K562 (cell line): ENCODE data around the gene PRR16. TPM values are rescaled to one million over a fixed set of nuclear protein-coding genes. Genes with fewer than 3 reads are reported as not detected.

Experiments used
- ATAC-seq: fragments of 200-7000 bp; cut with Tn5 transposase; 3 replicates; pipeline ENCODE4 v1.9.1; 2020; ENCODE audit warnings: moderate library complexity
- BruUV-seq: library from RNA; stranded (reverse); fragments of 400-500 nt; replicated peaks from 2 replicates; lab custom pipeline; 2021; lab: Mats Ljungman, UMichigan
- CTCF ChIA-PET: fragments of 300-600 bp; formaldehyde crosslinking; extraction: SDS; loops from one replicate; lab custom pipeline; 2021; ENCODE audit warnings: low intra/inter-chr PET ratio; lab: Yijun Ruan, JAX
- POLR2A ChIA-PET: fragments of 300-600, 350-650 bp; sonication (Branson Sonifier 250); formaldehyde crosslinking; extraction: SDS; loops from one replicate; lab custom pipeline; 2021; ENCODE audit warnings: antibody characterized with exemption, inconsistent platforms; lab: Yijun Ruan, JAX
- DNase-seq, 4 experiments: peaks; one replicate each; pipeline versions ENCODE4 v3.0.0 to v3.0.0-alpha.2; 2011 to 2018; ENCODE audit warnings: low spot score in 3 of 4, mixed read lengths in 3 of 4; ENCODE audit errors: extremely low read depth in 1 of 4
- FAIRE-seq: peaks from 2 replicates; lab custom pipeline; 2011; peaks lifted over from hg19 to GRCh38; lab: Jason Lieb, UNC
- H2AFZ ChIP-seq: 2 replicates; pipeline ENCODE4 v1.6.0; 2011; ENCODE audit warnings: low read depth, low read length, control low read depth, inconsistent platforms
- H3K27ac ChIP-seq: fragments of 200-600 bp; 3 replicates; pipeline ENCODE4 v1.8.0; 2011; ENCODE audit warnings: low read depth, mild to moderate bottlenecking, control low read depth, inconsistent platforms, low read length, moderate library complexity, mixed read lengths; ENCODE audit errors: extremely low read depth
- H3K27me3 ChIP-seq, 2 experiments: fragments of 300-600 bp in 1 of 2; 2 replicates in 1 of 2; 3 replicates in 1 of 2; pipeline versions ENCODE4 v1.6.0 to v1.8.0; 2011; ENCODE audit warnings: inconsistent platforms in 2 of 2, low read length in 2 of 2, mild to moderate bottlenecking in 1 of 2, mixed read lengths in 1 of 2, moderate library complexity in 1 of 2; ENCODE audit not compliant: control insufficient read depth in 2 of 2, insufficient read depth in 2 of 2
- H3K36me3 ChIP-seq: fragments of 300-600 bp; 3 replicates; pipeline ENCODE4 v1.8.0; 2011; ENCODE audit warnings: mild to moderate bottlenecking, low read length, inconsistent platforms; ENCODE audit not compliant: control insufficient read depth, insufficient read depth
- H3K4me1 ChIP-seq, 2 experiments: fragments of 200-600 bp in 1 of 2; replicated peaks in 1 of 2; 2 replicates in 1 of 2; 3 replicates in 1 of 2; pipeline versions ENCODE4 v1.5.1 to v1.8.0; 2011; ENCODE audit warnings: inconsistent platforms in 2 of 2, low read length in 2 of 2, mild to moderate bottlenecking in 1 of 2, mixed read lengths in 1 of 2, moderate library complexity in 1 of 2; ENCODE audit not compliant: control insufficient read depth in 2 of 2, insufficient read depth in 2 of 2
- H3K4me2 ChIP-seq: 2 replicates; pipeline ENCODE4 v1.6.1; 2011; ENCODE audit warnings: low read length, control low read depth, inconsistent platforms, mixed read lengths; ENCODE audit not compliant: insufficient read depth
- H3K4me3 ChIP-seq: fragments of 200-600 bp; sonication (generic), shearing (Covaris generic); 2 replicates; pipeline ENCODE4 v1.5.1; 2016; ENCODE audit warnings: control low read depth, inconsistent platforms
- H3K79me2 ChIP-seq: fragments of 200-600 bp; 3 replicates; pipeline ENCODE4 v1.8.0; 2011; ENCODE audit warnings: low read length, inconsistent platforms; ENCODE audit not compliant: control insufficient read depth, insufficient read depth
- H3K9ac ChIP-seq, 2 experiments: 2 replicates each; pipeline versions ENCODE4 v1.6.0 to v1.6.1; 2011; ENCODE audit warnings: low read depth in 2 of 2, low read length in 2 of 2, control low read depth in 1 of 2, inconsistent platforms in 1 of 2, mild to moderate bottlenecking in 1 of 2, mixed read lengths in 1 of 2; ENCODE audit not compliant: insufficient read depth in 1 of 2
- H3K9me1 ChIP-seq: one replicate; pipeline ENCODE4 v1.6.0; 2011; ENCODE audit warnings: inconsistent platforms, mild to moderate bottlenecking, low read length, moderate library complexity; ENCODE audit not compliant: control insufficient read depth, insufficient read depth
- H3K9me3 ChIP-seq: replicated peaks from 2 replicates; pipeline ENCODE4 v1.5.1; 2011; ENCODE audit warnings: low read depth, low read length, inconsistent platforms; ENCODE audit not compliant: control insufficient read depth, insufficient read depth
- H4K20me1 ChIP-seq: replicated peaks from 2 replicates; pipeline ENCODE4 v1.6.1; 2011; ENCODE audit warnings: low read length, inconsistent platforms, mixed read lengths; ENCODE audit not compliant: control insufficient read depth, insufficient read depth
- ATF3 ChIP-seq, 2 experiments: fragments of 450-650 bp in 1 of 2; sonication (generic) in 1 of 2; formaldehyde crosslinking in 1 of 2; IDR thresholded peaks in 1 of 2; conservative IDR thresholded peaks in 1 of 2; 2 replicates each; pipeline versions ENCODE4 v1.6.1 to v1.8.1; 2016 to 2023; ENCODE audit warnings: mild to moderate bottlenecking in 2 of 2, moderate library complexity in 2 of 2, inconsistent platforms in 1 of 2, missing genetic modification reagents in 1 of 2
- FOXK1 ChIP-seq: sonication (generic); formaldehyde crosslinking; IDR thresholded peaks from 2 replicates; pipeline ENCODE4 v1.8.0; 2022; ENCODE audit warnings: missing genetic modification reagents, mild to moderate bottlenecking, borderline replicate concordance
- HEY1 ChIP-seq: fragments of 250-450 bp; sonication (Bioruptor Pico); IDR thresholded peaks from 2 replicates; pipeline ENCODE4 v1.5.0; 2020; ENCODE audit warnings: mild to moderate bottlenecking, moderate library complexity, borderline replicate concordance
- MCM5 ChIP-seq: fragments of 450-650 bp; IDR thresholded peaks from 2 replicates; pipeline ENCODE4 v1.6.1; 2016; ENCODE audit warnings: low read depth
- NR4A1 ChIP-seq, 2 experiments: fragments of 250-450 bp in 1 of 2; fragments of 450-650 bp in 1 of 2; sonication (Bioruptor Pico) in 1 of 2; IDR thresholded peaks; 2 replicates each; pipeline versions ENCODE4 v1.4.0 to v1.6.1; 2016 to 2020; ENCODE audit warnings: mild to moderate bottlenecking in 2 of 2, missing compliant biosample characterization in 1 of 2, missing genetic modification characterization in 1 of 2, moderate library complexity in 1 of 2
- POLR2H ChIP-seq: IDR thresholded peaks from 2 replicates; pipeline ENCODE4 v1.6.1; 2016; ENCODE audit warnings: missing genetic modification characterization, low read depth, mild to moderate bottlenecking, control low read depth, missing compliant biosample characterization, moderate library complexity
- RBFOX2 ChIP-seq: fragments of 200-400 bp; formaldehyde crosslinking; IDR thresholded peaks from 2 replicates; pipeline ENCODE4 v1.6.1; 2017; ENCODE audit warnings: low read depth, mild to moderate bottlenecking, low read length, moderate library complexity
- ZNF224 ChIP-seq: sonication (generic); formaldehyde crosslinking; IDR thresholded peaks from 2 replicates; pipeline ENCODE4 v1.8.0; 2022; ENCODE audit warnings: mild to moderate bottlenecking, missing genetic modification reagents
- ZSCAN32 ChIP-seq: fragments of 450-650 bp; formaldehyde crosslinking; IDR thresholded peaks from 2 replicates; pipeline ENCODE4 v1.4.0; 2020; ENCODE audit warnings: mild to moderate bottlenecking, moderate library complexity
- WGBS: fragments of 100-300 bp; shearing (Covaris generic); methylation state at CpG from one replicate; pipeline ENCODE4 v1.1.6; 2016; ENCODE audit warnings: low coverage, mixed read lengths; ENCODE audit not compliant: insufficient coverage; ENCODE audit errors: missing lambda C conversion rate; 5-methylcytosine and 5-hydroxymethylcytosine counted together
- in situ Hi-C: fragments of 300-500 bp; cut with MboI; formaldehyde crosslinking; loops from 4 replicates; pipeline ENCODE4 v1.15.0; 2018; ENCODE audit warnings: inconsistent platforms, mixed read lengths
- intact Hi-C: fragments of 100-400 bp; cut with micrococcal nuclease; formaldehyde crosslinking; loops from 2 replicates; pipeline ENCODE4 v1.14.2; 2022
- polyA plus RNA-seq, 8 experiments: library from polyadenylated mRNA; depleted of rRNA in 4 of 8; stranded (reverse) in 5 of 8; unstranded in 3 of 8; fragments of >200 nt; fragmentation: Nextera tagmentation in 2 of 8; fragmentation: Illumina TruSeq in 1 of 8; extraction: Ambion mirVana in 2 of 8; extraction: Trizol in 1 of 8; gene quantifications; 2 replicates each; pipeline versions ENCODE4 v1.2.1 to v1.2.3, GENCODE V29; 2011 to 2014; ENCODE audit warnings: inconsistent platforms in 1 of 8, missing spikeins in 1 of 8
- total RNA-seq, 7 experiments: library from RNA; depleted of rRNA in 6 of 7; stranded (reverse); fragments of >200 nt in 6 of 7; fragmentation: Illumina TruSeq in 2 of 7; extraction: Trizol in 2 of 7; gene quantifications; 2 replicates each; pipeline versions ENCODE4 v1.2.1 to v1.2.3, GENCODE V29; 2011 to 2021; ENCODE audit warnings: low replicate concordance in 1 of 7
- TF ChIP-seq, protein P1 (sequence below): sonication (generic); formaldehyde crosslinking; IDR thresholded peaks from 2 replicates; pipeline ENCODE4 v1.8.0; 2022; ENCODE audit warnings: mild to moderate bottlenecking, low read depth, missing genetic modification reagents
- TF ChIP-seq, protein P2 (sequence below), 3 experiments: fragments of 200-800 bp in 1 of 3; sonication (Bioruptor generic) in 1 of 3; sonication (generic) in 1 of 3; formaldehyde crosslinking in 1 of 3; IDR thresholded peaks; 2 replicates each; pipeline versions ENCODE4 v1.6.1 to v1.8.0; 2016 to 2022; ENCODE audit warnings: mild to moderate bottlenecking in 2 of 3, missing compliant biosample characterization in 2 of 3, missing genetic modification characterization in 2 of 3, missing genetic modification reagents in 1 of 3
- TF ChIP-seq, protein P3 (sequence below): fragments of 450-650 bp; IDR thresholded peaks from 2 replicates; pipeline ENCODE4 v1.6.1; 2017; ENCODE audit warnings: mild to moderate bottlenecking, moderate library complexity

The PRR16 gene
- total and polyA plus RNA-seq, 9 of the 15 experiments (the other 6 are each of a cell fraction or from before 2014, with no cell fraction given) = 0.61 to 10.1 (median 3.3) TPM

GRCh38 chr5:120507800-120508463 lies 43.8 kb downstream of the PRR16 start (continued):
- TF ChIP-seq, protein P1, sequence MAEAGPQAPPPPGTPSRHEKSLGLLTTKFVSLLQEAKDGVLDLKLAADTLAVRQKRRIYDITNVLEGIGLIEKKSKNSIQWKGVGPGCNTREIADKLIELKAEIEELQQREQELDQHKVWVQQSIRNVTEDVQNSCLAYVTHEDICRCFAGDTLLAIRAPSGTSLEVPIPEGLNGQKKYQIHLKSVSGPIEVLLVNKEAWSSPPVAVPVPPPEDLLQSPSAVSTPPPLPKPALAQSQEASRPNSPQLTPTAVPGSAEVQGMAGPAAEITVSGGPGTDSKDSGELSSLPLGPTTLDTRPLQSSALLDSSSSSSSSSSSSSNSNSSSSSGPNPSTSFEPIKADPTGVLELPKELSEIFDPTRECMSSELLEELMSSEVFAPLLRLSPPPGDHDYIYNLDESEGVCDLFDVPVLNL = no peak
- TF ChIP-seq RBFOX2 = peak; percentile 47
- TF ChIP-seq ZSCAN32 (CRISPR knock-in tag) = peak; percentile 71
- peak; percentile 71 for TF ChIP-seq ATF3 (IDR thresholded peaks at IDR 0.05)
- TF ChIP-seq ATF3 (CRISPR knock-in tag; conservative IDR thresholded peaks at IDR 0.05) = no peak
- peak; percentile 40; the same call in 1 of the 2 replicates for TF ChIP-seq POLR2H (tag)
- TF ChIP-seq ZNF224 (CRISPR knock-in tag) = no peak
- TF ChIP-seq FOXK1 = no peak

- Histone ChIP-seq H3K9ac (peak overlapping the region in 1 of 2 experiments; percentile 83; a peak in 2 of 4 replicates), H3K79me2 (peaks cover 51% of the 10 kb centered on the region), H3K36me3 (no peaks in the 10 kb centered on the region), H3K9me3 (no peaks in the 10 kb centered on the region), H4K20me1 (no peaks in the 10 kb centered on the region), H3K9me1 (no peaks in the 10 kb centered on the region), H3K27me3 (no peaks in the 10 kb centered on the region), H2AFZ (peak overlapping the region; percentile 56), H3K4me1 (peaks cover 0 to 23% of the 10 kb centered on the region in 2 experiments; a peak in 2 of 5 replicates), H3K4me2 (no peak overlapping the region), H3K27ac (peak overlapping the region; percentile 94), H3K4me3 (no peak overlapping the region)
- in situ Hi-C loops (no loop called here), intact Hi-C loops (no loop called here)
- FAIRE-seq (no peak), ATAC-seq (no peak), DNase-seq (no peak)
- WGBS = 14% methylated on average over 3 of the region's 3 CpGs
- no TSS peak for BruUV-seq
- CTCF ChIA-PET = no interaction called here
- POLR2A ChIA-PET = no interaction called here
- TF ChIP-seq, protein P2, sequence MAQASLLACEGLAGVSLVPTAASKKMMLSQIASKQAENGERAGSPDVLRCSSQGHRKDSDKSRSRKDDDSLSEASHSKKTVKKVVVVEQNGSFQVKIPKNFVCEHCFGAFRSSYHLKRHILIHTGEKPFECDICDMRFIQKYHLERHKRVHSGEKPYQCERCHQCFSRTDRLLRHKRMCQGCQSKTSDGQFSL (CRISPR knock-in tag; IDR thresholded peaks at IDR 0.05) = no peak
- TF ChIP-seq, protein P2 (tag; IDR thresholded peaks at IDR 0.05) = 0 out of 4 replicates have a peak, but pooled peaks of 1 of the 2 experiments have one; percentile 45
- no peak for TF ChIP-seq HEY1 (CRISPR knock-in tag)
- TF ChIP-seq NR4A1 (CRISPR knock-in tag; IDR thresholded peaks at IDR 0.05) = no peak
- no peak for TF ChIP-seq NR4A1 (tag; IDR thresholded peaks at IDR 0.05)
- TF ChIP-seq, protein P3, sequence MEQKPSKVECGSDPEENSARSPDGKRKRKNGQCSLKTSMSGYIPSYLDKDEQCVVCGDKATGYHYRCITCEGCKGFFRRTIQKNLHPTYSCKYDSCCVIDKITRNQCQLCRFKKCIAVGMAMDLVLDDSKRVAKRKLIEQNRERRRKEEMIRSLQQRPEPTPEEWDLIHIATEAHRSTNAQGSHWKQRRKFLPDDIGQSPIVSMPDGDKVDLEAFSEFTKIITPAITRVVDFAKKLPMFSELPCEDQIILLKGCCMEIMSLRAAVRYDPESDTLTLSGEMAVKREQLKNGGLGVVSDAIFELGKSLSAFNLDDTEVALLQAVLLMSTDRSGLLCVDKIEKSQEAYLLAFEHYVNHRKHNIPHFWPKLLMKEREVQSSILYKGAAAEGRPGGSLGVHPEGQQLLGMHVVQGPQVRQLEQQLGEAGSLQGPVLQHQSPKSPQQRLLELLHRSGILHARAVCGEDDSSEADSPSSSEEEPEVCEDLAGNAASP = no peak
- no peak for TF ChIP-seq MCM5
Observed at GRCh38 chr5:120509053-120509452, 45.0 kb downstream of the PRR16 start.
